NCI-H128 (cell line): ENCODE results near the gene TMEM120B.
"Not testable (repeated sequence)": the region's sequence is repeated elsewhere in the genome, so short reads cannot be mapped to it uniquely, and the experiment has no call there.

ENCODE experiments used
- DNase-seq: peaks from one replicate; lab custom pipeline; 2025; ENCODE audit not compliant: unreplicated experiment; lab: John Stamatoyannopoulos, UW

TMEM120B gene

DNA sequence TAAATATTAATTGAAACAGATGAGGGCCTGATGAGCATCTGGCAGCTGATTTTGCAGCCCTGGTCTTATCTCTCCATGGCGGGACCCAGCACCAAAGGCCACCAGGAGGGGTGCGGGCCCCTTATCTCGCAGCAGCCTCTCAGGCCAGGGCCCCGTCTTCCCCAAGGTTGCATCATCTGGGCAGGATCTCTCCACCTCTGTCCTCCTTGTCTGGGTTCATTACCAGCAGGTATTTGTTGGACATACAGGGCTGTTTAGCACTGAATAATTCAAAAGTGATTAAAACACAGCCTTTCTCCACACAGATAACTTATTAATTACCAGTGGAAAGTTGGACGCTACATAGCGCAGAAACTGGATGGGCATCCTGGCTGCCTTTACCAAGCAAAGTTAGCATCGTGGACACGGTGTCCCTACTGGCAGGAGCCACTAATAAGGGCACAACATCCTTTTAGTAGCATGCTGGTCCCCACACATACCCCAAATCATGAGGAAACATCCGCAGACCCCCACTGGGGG, 25.8 kb downstream of the TMEM120B start:
- no peak for DNase-seq

GRCh38 chr12:121740847-121741246, 28.3 kb downstream of the TMEM120B start:
- no peak for DNase-seq

GRCh38 chr12:121741743-121742142, 29.2 kb downstream of the TMEM120B start:
- no peak for DNase-seq

GRCh38 chr12:121745545-121745944, 33.0 kb downstream of the TMEM120B start:
- not testable (repeated sequence) for DNase-seq

GRCh38 chr12:121748218-121748570, 35.6 kb downstream of the TMEM120B start:
- no peak for DNase-seq

DNA sequence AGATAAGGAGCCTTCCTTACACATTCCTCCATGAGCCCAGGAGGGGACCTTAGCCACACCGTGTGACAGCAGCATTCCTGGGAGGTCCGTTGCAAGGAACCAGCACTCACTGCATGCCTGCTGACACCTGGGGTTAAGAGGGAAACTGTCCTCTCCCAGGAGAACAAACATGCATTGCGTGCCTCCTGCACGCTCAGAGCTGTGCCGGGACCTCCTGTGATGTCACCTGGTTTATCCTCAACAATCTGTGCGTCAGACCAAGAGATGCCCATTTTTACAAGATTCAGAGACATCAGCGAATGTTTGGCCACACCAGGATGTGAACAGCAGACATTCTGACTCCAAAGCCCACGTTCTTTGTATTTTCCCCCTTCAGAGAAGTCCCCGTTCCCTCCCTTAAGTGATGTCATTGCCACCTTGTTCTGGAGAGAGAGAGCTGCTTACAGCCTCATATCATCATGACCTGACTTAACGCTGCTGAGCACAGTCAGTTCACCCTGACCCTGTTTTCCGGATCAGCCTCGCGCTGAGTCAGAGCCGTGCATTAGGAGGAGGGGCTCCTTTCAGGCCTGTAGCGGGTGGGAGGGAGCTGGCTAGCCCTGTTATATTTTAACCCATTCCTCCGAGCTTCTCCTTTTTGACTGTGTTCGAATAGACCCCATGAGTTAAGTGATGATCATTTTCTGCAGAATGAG, 36.2 kb downstream of the TMEM120B start:
- no peak for DNase-seq

- DNase-seq, result no peak
Observed at GRCh38 chr12:121749267-121749666, 36.7 kb downstream of the TMEM120B start.

DNA sequence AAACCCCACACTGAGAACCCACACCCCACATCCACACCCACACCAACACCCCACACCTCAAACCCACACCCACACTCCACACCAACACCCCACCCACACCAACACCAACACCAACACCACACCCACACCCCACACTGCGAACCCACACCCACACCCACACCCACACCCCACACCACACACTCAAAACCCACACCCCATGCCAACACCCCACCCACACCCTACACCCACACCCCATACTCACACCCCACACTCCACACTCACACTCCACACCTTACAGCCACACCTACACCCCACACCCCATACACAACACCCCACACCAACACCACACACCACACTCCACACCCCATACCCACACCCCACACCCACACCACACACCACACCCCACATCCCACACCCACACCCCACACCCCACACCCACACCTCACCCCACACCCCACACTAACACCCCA, 38.0 kb downstream of the TMEM120B start:
- no peak for DNase-seq

DNA sequence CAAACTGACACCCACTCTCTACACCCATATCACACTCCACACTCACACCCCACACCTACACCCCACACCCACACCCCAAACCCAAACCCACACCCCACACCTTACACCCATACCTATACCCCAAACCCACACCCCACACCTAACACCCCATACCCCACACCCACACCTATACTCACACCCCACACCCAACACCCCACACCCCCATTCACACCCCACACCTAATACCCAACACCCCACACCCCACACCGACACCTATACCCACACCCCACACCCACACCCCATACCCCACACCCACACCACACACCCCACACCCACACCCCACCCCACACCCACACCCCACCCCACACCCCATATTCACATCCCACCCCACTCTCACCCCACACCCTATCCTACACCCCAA, 38.5 kb downstream of the TMEM120B start:
- no peak for DNase-seq

DNA sequence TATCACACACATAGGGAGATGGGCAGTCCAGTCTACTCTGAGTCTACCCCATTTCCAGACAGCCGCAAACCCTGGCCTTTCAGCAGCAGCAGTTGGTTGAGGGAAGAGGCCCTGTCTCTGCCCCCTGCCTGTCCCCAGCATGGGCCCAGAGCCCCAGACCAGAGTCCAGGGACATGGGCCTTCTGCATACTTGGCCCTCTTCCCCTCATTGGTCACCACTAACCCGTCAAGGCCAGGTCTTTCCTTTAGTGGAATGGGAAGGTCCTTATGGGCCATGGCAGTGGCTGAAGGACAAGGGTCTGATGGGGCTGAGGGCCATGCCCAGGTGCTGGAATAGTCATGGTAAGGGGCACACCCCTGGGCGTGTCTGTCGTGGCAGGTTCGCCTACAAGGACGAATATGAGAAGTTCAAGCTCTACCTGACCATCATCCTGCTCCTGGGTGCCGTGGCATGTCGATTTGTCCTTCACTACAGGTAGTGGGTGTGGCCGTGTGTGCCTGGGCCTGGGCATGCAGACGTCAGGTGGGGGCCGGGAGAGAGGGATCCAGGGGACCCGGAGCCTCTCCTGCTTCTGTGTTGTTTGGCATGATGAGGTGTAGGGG, 39.3 kb downstream of the TMEM120B start:
- no peak for DNase-seq

GRCh38 chr12:121753844-121754264, 41.3 kb downstream of the TMEM120B start:
- no peak for DNase-seq

- no peak for DNase-seq
Observed at GRCh38 chr12:121754836-121755235, 42.3 kb downstream of the TMEM120B start.

DNA sequence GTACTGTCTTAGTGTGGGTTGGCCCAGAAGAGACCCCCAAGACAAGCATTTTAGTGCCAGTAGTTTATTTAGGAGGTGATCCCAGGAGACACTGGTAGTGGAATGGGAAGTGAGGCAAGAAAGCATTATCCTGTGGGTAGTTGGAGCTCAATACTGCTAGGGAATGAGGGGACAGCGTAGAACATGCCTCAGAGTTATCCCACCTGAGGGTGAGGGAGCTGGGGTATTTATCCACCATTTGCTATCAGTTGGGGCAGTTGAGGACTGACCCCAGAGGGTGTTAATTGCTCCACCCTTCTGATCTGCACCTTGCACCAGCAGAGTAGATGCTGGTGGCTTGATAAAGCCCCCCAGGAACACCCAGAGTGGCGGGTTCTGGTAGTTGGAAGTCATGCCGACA, 43.0 kb downstream of the TMEM120B start:
- no peak for DNase-seq

- DNase-seq, result not testable (repeated sequence)
Observed at GRCh38 chr12:121758536-121758935, 46.0 kb downstream of the TMEM120B start.

DNA sequence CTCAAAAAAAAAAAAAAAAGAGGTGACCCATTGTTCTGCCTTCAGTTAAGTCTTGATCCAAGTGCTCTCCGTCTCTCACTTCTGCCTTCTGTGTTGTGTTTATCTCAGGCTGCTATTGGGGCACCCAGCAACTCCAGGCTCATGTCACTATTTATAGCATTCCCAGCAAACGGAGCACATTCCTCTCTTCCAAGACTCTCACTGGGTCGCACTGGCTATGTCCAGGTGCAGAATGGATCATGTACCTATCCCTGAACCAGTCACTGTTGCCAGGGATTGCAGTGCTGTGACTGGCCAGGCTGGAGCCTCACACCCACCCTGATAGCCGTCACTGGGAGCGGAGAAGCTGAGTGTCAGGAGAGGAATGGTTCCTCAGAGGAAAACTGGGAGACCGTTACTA, 49.7 kb downstream of the TMEM120B start:
- no peak for DNase-seq

DNA sequence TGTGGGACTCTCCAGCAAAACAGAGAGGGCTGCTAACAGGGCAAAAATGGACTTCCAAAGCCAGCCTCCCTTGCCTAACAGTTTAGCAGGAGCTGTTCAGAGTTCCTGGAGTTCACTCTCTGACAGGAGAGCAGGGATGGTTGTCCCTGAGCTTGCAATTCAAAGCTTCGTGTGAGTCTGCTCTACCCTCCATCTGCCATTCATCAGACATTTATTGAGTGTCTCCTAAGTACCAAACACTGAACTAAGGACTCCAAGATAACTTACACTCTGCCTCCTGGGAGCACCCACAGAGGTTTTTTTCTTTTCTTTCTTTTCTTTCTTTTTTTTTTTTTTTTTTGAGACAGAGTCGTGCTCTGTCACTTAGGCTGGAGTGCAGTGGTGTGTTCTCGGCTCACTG, 52.3 kb downstream of the TMEM120B start:
- DNase-seq, result no peak

- DNase-seq, result no peak
Observed at GRCh38 chr12:121765573-121765972, 53.0 kb downstream of the TMEM120B start.

DNA sequence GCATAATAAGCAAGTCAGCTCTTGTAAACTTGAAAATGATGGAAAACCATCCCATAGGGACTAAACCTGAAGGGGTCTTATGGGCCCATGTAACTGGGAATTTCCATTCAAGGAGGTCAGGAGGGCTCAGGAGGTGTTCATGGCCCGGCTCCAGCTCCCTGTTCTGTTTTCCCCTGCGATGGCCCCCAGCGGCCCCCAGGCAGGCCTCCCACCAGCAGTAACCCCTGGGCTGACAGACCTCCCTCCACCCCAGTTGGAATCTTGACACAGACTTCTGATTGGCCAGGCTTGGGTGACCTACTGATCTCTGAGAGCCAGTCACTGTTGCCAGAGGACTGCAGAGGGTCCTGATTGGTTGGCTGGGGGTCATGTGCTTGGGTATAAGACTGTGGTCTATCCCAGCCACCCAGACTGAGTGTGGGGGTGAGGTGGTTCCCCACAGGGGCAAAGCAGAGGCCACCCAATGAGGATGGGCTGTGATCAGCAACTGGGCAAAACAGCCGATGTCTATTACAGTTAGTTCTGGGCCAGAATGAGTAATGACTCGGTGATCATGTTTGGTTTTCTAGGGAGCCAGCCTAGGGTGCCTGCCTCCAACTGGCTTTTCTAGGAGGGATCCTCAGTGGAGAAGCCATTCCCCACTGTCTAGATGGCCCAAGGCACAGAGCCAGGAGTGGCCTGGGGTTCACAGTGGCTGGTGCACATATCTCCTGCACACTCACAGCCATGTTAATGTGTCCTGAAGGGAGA, 53.9 kb downstream of the TMEM120B start:
- no peak for DNase-seq

GRCh38 chr12:121767525-121768016, 55.0 kb downstream of the TMEM120B start:
- DNase-seq, result no peak

DNA sequence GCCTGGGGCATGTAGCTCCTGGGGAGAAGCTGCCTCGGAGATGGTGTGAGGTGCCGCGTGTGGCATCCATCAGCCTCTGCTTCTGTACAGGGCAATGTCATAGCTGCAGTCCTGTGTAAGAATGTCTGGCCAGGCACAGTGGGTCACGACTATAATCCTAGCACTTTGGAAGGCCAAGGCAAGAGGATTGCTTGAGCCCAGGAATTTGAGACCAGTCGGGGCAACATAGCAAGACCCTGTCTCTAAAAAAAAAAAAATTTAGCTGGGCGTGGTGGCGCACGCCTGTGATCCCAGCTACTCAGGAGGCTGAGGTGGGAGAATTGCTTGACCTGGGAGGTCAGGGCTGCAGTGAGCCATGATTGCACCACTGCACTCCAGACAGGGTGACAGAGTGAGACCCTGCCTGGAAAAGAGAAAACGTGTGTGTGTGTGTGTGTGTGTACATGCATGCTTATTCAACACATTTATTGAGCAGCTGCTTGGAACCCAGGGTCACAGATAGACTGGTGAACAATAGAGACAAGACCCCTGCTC, 56.8 kb downstream of the TMEM120B start:
- no peak for DNase-seq

- DNase-seq, result no peak
Observed at GRCh38 chr12:121769831-121770301, 57.3 kb downstream of the TMEM120B start.
